CD4-positive, alpha-beta T cell treated with Interleukin-2 at 100 ng/mL for 4 hours (primary cell): ENCODE data around the gene ZXDC.

Experiments used
- DNase-seq: peaks from one replicate; pipeline ENCODE4 v3.0.0-alpha.2; 2020; ENCODE audit warnings: low spot score

The ZXDC gene

DNA sequence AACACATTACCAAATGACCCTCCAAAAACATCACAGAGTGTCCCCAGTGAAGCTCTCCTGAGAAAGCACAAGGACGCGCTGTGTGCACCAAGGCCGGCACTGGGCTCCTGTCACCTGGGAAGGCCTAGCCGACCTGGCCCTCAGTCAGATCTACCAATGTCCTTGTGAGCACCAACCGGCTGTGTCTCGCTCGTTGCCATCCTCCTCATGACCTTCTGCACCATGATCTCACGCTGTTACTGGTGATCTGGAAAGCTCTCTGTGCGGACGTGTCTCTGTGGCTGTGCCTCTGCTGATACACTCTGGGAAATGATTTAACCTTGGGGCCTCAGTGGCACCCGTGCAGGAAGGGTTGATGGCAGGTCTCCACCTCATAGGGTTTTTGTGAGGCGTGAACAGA, 24.2 kb downstream of the ZXDC start:
- DNase-seq = no peak

DNA sequence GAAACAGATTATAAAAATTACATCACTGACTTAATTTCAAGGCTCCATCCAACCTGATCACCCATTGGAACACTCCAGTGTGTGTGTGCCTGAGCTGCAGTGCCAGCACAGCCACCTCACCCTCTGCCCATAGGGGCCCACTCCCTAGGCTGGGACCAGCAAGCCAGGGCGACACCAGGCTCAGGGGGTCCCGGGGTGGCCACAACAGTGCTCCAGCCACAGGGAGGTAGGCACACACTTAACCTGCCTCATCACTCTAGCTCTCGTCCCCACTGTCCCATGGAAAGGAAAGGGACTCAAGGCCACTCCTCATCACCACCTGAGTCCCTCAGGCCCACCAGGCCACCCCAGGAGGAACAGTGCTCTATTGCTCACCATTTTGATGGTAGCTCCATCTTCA, 24.9 kb downstream of the ZXDC start:
- DNase-seq = no peak

DNA sequence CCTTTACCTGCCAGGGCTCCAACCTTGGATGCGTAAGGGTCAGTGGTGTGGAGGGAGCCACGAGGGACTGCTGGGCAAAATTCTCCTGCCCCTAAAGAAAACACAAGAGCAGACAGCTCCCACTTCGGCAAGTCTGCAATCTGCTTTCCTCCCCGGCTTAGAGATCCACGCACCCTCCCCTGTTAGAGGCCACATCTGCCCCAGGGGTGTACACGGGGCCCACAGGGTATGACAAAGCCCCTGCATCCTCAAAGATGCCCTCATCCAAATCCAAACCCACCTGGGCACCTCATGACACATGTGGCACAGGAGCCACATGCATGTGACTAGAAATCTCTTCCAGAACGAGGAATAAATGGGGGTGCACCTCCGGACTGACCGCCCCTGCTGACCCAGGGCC, 25.5 kb downstream of the ZXDC start:
- no peak for DNase-seq

DNA sequence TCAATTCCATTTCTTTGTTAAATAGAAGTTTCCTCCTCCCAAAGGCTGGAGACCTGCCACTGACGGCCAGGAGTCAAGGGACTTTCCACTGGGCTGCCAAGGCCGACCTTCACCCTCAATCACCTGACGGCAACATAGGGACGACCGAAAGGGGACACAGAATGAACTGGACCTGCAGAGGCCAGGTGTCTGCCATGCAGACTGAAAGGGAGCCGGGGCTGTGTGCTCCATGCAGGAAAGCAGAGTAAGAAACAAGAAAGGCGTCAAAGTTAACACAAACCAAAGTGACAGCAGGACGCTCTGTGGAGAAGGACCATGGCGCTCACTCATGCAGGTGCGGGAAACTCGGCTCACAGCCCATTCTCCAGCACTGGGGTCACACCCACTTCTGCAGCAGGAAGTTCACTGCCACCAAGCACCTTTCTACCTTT, 26.1 kb downstream of the ZXDC start:
- no peak for DNase-seq

DNA sequence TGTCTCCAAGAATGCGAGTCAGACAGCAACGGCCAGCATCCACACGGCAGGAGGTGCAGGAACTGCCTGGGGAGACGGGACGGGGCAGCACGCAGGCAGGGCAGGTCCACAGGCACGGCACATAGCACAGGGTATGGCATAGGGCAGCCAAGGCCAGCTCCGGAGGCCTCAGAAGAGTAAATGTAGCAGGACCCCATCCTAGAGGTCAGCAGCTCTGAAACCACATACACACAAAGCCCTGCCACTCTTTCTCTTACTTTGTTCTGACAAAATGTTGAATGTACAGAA, 26.9 kb downstream of the ZXDC start:
- no peak for DNase-seq

DNA sequence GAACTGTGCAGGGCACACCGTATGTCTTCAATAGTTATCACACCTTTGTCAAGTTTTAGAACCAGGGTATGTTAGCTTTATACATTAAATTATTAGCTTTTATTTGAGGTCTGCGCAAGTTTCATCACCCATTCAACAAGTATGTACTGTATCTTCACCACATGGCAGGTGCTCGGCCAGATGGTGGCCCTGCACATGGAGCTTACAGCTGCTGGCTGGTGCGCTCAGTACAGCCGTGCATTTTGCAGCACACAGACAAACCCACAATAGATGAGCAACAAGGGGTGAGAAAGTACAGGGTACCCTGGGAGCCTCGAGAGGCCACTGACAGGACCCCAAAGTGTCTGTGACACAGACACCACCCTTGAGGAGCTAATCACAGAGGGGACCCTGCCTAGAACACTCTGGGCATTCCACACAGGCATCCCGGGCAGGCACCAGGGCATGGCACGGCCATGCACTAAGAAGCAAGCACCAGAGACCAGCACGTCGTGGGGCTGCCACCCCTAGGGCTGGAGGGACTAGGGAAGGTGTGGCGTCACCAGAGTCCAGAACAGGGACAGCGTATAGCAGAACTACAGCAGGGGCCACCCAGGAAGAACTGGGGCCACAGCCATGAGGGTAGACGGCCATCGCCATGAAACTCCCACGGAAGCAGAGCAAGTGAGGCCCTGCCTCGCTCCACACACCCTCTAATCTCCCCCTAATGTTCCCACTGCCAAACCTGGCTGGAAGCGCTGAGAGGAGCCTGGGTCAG, 27.4 kb downstream of the ZXDC start:
- DNase-seq = no peak

DNA sequence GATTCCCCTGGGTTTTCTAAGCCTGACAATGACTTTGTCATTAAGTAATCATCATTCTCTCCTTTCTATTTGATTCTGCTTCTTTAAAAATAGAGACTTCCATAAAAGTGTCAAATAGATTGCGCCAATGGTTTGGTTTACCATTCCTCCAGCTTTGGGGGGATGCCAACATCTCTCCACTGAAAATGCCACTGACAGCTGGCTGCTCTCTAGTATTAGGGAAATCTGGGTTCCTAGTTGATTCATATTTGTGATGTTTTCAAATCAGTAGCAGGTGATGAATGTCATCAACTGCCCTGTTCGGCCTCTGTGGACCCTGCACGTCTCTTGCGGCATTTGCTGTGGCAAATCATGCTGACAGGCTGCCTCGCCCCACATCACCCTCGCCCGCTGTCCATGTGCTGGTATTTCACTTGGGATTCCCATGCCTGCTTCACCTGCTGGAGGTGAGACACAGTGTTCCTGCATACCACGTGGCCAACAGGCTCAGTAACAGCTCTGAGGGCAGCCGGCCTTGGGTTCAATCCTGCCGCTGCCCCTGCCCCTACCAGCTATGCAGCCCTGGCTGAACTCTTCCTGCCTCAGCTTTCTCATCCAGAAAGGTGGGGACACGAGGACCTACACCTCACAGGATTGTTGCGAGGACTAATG, 28.1 kb downstream of the ZXDC start:
- DNase-seq = no peak

DNA sequence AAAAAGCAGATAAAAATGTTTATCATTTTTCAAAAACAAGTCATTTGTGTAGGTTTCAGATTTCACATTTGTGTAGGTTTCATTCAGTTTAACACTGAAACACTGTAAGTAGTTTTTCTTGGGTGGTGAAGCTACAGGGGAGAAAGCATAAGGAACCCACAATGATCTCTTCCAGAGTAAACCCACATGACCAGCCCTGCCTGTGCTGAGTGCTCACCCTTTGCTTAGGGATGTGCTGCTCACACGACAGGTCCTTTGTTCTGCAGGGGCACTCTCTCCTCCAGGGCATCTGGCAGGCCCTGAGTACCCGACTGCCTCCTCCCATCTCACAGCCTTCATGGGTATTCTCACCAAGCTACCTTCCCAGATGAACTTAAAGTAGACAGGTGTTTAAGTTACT, 28.9 kb downstream of the ZXDC start:
- no peak for DNase-seq

DNA sequence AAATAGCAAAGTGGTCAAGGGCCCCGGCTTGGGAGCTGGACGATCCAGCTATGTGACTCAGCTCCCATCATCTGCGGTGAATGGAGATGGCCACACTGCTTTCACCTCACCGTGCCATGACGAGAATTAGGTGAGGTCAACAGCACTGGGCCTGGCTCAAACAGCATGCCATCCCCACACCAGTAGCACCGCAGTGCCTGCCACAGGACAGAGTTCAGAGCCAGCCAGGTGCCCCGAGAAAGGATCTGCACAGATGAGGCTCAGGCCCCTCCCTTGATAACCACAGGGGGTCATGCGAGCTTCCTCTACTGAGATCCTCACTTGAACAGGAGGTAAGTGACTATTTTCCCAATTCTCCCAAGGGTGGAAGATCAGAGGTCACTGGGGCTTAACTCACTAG, 29.4 kb downstream of the ZXDC start:
- DNase-seq = no peak

DNA sequence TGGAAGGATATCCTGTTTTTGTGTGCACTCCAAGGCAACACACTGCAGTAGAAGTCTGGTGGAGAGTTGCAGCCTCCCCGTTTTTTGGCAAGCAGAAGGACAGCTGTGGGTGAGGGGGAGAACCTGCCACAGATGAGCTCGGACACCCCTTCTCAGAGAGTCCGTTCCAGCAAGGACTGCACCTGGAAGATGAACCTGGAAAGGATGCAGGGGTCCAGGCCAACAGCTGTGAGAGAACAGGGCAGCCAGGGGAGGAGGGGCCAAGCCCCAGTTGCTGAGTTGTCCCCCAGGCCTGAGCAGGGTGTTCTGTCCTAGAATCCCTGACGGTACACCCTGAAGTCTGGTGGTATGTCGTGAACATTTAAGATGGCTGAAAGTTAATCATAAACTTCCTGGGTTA, 30.2 kb downstream of the ZXDC start:
- no peak for DNase-seq

DNA sequence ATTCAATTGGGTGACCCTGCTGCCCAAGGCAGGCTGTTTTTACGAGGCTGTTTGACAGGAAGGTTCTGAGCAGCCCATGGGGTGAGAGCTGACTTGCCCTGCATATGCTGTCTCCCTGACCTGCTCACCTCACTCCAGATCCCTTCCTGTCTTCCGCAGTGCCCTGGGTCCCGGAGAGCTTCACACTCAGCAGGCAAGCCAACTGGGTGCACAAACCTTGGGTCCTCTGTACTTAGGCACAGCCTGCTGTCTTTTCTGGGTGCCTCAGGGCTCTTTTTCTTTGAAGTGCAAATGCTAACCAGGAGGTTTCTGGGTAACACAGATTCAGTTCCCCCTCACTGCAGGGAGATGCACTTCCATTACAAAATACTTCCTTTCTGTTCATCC, 32.8 kb downstream of the ZXDC start:
- no peak for DNase-seq

DNA sequence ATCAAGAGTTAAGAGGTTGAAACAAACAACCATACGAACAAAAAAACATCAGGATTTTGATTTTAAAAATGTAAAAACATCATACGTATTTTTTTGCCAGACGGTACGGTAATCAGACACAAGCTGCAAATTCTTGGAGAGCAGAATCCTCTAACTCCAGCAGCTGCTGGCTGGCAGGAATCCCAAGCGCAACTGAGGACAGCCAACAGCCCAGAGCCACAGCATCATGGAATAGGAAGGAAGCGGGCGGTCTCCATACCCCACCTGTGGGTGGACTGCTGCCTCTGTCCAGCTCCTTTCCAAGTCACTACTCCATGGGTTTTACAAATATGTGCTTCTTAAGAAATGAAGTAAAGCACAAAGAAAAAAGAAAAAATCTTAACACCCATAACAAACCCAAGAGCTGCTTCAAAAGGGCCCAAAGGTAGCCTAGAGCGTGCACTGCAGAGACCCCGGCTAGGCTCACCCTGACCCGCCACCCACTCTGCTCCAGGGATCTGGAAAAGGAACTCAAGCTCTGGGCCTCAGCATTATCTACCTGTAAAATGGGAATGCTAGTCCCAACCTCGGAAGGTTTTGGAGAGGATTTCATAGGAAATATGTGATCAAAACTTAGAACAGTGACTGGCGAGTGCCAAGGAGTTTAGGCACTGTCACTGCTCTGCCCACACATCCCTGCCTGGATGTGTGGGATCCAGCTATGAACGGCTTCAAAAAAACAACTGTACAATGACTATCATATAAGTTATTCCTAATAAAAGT, 33.4 kb downstream of the ZXDC start:
- DNase-seq = no peak

DNA sequence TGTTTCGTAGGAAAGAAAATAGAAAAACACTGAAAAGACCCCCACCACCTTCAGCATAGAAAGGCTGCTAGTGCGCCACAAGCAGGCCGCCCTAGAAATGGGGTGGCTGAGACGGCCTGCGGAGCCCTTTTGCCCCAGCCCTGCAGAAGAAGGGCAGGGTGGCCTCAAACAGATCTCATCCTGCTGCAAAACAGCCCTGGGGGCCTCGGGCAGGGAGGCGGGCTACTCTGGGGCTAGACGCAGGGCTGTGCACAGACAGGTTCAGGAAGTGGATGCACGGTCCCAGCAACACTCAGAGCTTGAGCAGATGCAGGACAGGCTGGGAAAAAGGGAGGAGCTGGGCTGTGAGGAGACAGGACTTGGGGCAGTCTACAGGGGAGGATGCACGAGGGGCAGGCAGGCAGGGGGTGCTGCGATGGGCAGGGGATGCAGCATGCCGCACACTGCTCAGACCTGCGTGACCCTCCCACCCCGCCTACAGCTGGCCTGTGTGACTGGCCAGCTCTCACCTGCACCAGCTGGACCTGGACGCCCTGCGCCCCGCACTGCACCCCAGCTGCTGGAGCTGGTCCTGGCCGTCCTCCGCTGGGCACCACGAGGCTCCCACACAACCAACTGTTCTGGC, 34.3 kb downstream of the ZXDC start:
- DNase-seq = no peak

DNA sequence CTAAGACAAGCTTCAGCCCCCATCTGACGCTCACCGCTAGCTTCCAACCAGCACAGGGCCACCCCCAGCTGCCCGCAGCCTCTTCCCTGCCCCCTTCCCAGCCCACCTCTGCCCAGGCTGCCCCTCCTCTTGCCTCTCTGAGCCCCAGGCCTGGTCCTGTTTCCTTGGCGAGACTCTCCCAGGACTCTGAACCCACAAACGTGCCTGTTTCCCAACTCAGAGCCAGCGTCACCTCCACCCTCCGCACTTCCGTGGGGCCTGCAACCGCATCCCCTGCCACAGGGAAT, 35.0 kb downstream of the ZXDC start:
- DNase-seq = no peak

DNA sequence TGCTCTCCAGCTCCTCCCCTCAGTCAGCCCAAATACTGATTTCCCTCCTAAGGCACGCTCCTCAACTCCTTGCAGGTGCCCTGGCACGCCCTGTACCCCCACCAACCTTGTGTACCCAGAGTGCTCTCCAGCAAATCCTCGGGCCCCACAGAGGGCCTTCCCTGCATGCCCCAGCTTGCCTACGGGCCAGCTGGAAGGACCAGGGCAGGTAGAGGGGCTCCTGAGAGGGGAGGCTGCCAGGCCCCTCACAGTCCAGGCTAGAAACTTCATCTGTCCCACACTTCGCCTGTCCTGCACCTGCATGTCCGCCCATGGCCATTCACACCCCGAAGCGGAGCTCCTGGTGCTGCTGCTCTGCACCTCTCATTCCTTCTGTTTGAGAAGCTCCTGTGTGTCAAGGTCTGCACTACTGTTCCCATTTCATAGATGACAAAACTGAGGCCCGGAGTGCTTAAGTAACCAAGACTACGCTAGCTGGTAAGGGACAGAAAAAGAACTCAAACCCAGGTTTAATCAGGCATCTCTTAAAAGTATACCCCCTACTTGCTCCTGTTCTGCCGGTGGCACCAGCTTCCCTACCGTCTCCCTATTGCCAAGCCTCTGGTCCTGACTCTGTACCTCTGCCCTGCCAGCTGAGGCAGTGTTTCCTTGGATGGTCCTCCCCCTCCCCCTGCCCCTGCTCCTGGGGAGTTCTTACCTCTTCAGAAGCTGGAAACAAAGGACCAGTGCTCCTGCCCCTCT, 35.6 kb downstream of the ZXDC start:
- DNase-seq = no peak

DNA sequence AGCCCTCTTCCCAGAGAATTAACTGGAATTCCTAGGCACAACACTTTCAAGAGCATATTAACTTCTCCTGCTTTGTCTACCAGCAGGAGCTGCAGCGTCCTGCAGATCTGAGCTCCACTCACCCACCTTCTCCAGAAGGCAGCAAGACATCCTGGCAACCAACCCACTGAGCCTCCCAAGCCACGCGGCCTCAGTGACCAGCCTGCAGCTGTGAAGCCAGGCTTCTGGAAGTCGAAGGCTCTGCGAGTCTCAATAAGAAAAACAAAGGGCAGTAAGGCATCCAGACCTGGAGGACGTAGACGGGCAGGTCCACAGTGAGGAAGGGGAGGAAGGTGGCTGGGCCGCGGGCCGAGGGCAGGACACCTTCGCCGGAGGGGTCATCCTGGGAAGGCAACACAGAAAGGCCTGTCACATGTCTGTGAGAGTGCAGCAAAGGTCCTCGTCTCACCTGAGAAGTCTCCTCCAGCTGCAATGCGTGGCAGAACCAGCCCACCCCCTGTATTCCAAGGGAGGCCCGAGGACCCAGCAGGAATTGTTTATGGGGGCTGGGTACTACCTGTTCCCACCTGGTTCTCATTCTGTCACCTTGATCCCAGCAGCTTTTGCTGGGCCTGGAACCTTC, 36.2 kb downstream of the ZXDC start:
- DNase-seq = no peak

DNA sequence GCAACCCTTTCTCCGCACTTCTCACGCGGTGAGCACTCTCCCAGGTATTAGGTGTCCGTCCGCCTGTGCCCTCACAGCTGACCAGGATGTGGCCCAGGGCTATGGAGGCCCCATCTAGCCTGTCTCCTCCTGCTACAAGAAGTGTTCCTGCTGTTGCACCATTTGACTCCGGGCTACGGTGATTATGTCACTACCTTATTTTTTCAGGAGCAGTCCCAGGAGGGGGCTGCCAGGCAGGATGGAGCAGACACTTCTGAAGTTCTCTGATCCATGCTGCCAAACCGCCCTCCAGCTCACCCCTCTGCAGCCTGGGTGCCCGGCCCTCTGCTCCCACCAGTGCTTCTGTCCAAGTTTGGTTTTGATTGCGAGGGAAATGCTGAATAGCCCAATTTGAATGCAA, 36.9 kb downstream of the ZXDC start:
- no peak for DNase-seq

DNA sequence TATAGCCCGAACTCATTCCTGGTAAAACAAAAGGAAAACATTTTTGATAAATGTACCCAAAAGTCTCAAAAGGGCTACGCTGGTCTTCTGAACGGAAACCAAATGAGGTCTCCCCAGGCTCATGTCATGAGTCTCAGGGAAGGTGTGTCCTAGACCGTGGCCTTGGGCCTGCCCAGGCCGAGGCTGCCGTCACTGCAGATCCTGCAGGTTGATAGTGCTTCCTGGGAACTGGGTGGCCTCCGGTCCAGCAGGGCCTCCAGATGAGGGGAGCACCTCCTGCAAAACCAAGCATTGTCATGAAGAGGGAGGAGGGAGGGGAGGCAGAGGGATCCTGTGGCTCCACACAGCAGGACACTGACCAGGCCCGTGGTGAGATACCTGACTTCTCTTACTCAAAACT, 37.5 kb downstream of the ZXDC start:
- DNase-seq = no peak

DNA sequence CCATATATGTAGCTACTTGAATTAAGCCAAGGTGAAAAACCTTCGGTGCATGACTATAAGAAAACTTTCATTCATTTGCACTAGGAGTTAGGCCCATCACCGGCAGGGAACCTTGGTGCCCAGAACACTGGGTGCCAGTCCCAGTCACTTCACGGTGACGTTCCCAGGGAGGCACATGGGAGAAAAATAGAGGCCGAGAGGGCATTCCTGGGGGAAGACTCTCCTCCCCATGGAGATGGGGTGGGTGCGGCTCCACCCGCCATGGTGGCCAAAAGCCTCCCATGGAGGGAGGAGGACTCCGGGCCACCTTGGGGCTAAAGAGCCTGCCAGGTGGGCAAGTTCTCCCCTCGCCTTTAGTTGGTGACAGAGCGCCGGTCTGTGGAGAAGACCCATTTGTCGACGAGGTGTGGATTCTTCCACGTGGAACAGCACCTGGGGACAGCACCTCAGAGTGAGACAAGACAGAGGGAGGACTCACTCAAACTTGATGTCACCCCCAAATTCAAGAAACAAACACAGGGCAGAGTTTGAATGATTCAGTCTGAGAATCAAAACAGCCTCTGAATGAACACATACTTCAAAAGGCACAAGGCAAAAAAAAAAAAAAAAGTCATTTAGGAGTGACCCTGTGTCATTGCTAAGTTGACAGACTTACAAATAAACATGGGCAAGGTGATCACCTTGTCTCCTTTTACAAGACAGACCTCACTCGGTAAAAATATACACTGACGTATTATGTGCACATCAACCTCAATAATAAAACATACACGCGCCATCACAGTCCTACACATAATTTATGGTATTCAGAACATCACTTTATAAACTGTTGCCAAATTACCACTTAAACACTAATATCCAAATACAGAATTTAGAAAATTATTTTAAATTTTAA, 38.6 kb downstream of the ZXDC start:
- no peak for DNase-seq

DNA sequence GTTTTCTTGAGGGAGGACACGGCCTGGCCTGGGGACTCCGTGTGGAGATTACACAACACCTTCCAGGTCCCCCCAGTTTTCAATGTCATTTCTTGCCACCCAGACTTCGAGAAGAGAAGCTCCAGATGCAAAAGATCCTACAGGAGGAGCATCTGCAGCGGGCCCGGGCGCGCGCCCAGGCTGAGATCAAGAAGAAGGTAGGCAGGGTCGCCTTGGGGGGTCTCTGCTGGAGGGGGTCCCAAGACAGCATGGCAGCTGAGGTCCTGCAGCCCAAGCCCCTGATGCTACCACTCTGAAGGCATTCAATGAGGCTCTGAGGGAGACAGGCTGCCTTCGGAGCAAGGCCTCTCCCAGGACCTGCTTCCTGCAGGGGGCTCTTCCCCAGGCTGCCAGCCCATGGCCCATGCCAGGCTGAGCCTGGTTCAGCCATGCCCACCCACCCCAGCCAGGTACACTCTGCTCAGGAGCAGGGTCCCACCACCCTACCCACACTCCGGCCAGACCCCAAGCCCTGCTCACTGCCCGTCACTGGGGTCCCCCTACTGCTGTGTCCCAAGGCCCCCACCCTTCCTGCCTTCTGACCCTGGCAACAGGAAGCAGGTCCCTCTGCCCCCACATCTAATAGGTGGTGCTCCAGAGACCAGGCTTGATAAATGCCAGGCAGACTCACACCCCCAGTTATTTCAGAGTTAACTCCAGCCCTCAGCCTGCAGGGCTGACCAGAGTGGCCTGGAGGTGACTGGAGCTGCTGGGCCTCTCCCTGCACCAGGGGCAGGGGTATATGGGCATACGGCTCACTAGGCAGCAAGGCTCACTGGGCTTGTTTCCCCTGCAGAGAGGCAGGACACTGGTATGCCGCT, 40.0 kb downstream of the ZXDC start:
- DNase-seq = no peak
